Measurements from ENCODE around the gene RALB.
A peak's percentile ranks its signal among the peaks of the same experiment; 100 is the strongest.
"Not testable (repeated sequence)": the region's sequence is repeated elsewhere in the genome, so short reads cannot be mapped to it uniquely, and the experiment has no call there.

Gene RALB

DNA sequence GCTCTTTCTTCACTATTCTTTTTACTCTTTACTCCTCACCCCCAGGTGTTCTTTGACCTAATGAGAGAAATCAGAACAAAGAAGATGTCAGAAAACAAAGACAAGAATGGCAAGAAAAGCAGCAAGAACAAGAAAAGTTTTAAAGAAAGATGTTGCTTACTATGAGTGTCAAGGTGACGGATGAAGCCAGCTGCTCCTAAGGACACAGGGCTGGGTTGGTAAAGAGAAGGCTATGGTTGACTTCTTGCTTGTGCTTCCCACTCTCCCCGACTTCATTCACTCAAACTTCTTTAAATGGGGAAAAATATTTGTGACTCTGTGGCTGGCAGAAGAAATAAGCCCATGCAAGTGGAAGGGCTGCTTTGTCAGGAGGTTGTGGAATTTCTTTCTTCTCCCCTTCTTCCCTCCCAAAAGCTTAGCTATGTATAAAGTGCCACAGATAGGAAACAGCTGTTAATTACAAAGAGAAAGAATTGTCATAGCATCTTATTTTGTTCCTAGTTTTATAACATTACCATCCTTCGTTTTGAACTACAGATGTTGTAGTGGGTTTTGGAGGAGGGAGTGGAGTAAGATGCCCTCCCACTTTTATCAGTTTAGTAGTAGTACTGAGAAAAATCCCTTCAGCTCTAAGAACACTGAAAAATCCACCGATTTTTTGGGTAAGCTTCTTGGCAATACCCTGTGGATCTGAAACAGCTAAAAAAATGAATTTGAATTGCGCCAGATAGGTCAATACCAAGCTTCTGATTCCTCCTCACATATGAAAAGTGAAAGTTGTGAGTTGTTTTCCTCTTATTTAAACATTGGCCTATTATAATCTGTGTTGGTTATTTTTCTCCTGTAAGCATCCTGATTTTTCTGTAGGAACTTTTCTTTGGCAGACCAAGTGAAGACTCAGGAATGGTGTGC, 40.7 kb downstream of the RALB start:
- DNase-seq (ENCODE audit: low read depth): no peak

DNA sequence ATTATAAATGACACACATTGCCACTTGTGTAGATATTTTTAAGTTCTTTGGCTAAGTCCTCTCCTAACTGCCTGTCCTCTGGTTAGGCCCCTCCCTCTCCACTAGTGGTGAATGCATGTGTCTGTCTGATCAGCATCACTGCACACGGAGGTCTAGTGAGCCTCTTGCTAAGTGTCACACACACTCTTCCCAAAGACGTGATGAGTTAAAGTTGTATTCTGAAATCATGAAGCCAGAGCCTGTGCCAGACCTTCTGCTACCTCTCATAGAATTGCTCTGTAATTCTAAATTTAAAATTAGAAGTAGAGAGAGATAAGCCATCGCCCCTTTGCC, 41.3 kb downstream of the RALB start:
- DNase-seq (ENCODE audit: low read depth): no peak

DNA sequence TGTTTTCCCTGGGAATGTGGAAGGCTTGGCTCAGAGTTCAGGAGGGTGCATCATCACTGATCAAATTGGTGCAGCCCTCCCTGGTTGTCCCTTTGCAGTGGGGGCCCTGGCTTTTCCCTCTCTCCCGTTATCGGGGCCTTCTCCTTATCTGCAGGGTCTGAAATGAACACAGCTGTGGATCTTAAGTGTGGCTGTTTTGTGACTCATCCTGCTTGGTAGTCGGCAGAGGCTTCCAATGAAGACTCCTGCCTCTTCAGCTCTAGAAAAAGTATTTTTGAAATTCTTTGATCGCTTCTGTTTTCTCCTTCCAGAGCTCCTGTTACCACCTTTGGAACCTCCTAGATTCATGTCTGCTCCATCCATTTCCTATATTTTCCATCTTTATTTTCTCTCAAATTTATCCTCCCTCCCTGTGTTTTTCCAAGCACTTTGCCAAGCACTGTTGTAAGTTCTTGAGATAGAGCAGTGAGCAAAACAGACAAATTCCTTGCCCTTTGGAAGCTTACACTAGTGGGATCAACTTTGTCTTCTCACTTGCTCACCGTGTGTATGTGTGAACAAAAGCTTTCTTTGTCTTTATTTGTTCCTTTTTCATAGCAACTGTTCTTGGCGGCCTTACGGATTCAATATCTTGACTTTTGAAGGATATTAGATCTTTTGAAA, 45.7 kb downstream of the RALB start:
- no peak for DNase-seq (ENCODE audit: low read depth)

DNA sequence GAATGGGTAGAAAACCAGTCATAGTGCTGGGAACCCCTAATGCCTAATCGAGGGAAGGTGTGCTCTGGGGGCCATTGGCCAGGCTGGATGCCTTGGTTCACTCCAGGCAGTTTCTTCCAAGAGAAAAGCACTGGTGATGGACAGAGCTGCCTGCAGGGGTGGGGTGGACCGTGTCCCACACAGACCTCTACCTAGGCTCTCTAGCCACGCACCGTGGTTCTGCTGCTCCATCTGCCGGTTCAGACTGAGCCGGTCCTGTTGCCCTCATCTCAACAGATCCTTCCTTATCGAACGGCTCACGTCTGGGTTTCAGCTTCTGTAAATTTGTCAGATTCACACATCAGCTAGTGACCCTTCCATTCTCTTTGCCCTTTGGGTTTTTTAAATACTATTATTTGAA, 46.4 kb downstream of the RALB start:
- no peak for DNase-seq (ENCODE audit: low read depth)

DNA sequence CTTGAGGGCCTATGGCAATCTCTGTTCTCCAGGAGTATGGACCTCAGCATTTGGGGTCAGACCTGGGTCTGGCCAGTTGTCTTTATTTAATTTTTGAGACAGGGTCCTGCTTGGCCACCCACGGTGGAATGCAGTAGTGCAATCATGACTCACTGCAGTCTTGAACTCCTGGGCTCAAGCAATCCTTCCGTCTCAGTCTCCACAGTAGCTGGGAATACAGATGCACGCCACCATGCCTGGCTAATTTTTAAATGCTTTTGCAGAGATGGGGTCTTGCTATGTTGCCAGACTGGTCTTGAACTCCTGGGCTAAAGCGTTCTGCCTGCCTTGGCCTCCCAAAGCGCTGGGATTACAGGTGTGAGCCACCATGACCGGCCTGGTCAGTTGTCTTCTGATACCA, 46.9 kb downstream of the RALB start:
- no peak for DNase-seq (ENCODE audit: low read depth)

DNA sequence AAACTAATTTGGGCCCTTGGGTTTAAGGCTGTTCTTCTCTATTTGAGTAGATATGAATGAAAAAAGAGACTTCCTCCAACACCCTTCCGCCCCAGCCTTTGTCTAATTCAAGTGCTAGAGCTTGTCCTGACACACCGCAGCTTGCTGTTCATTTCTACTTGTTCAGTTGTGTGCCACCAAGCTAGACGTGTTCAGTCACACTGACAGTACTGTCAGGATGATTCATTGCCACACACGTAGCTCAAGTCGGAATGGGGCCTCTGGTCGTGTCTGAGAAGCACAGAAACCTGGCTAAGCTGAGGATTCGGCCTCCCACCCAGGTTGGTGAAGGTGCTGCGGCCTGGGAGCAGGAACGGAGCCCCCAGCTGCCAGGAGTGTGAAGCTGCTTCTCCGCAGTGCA, 47.7 kb downstream of the RALB start:
- no peak for DNase-seq (ENCODE audit: low read depth)

DNA sequence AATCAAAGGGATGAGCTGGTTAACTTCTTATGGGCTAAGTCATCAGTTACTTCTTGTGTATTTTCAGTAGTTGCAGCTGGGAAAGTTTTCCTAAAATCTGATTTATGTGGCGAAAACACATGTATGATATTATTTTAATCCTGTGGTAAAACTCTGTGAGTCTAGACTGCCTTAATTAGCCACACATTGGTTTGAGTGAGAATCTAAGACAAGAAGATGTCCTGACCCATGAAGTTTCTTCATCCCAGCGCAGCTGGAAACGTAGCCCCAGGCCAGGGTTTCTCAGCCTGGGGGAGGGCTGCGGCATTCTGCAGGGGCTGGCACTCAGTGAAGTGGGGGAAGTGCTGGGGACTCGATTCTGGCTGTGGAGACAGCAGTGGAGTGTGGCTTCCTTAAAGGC, 48.6 kb downstream of the RALB start:
- no peak for DNase-seq (ENCODE audit: low read depth)

DNA sequence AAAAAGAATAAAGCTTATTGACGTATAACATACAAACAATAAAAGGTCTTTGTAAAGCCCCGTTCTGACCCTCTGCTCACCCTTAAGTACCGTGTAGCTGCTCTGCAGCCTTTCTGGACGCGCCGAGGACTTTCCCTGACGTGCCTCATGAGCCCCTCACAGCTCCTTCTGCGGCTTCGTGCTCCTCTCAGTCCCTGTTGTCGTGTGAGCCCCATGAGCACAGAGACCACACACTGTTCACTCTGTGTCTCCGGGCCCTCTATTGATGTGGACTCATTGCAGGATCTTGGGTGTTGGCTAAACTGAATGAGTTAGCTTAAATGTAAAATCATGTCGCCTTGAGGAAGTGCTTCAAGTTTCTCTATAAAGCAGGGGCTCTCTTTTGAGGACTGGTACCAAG, 49.6 kb downstream of the RALB start:
- no peak for DNase-seq (ENCODE audit: low read depth)

DNA sequence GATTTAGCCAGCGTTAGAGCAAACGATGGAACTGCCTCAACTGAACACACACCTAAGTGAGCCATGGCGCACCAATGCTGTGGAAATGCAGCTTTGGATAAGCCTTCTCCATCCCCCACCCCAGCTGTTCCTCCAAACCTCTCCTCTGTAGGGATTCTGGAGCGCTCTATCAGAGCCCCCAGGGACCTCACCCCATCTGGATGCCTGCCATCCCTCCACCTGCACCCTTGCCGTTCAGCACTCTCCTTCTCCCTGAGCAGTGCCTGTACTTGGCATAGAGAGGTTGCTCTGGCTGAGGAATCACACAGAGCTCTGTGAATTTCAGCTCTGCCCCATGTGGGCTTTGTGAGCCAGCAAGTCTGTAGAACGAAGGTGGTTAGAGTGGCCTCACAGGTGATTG, 50.5 kb downstream of the RALB start:
- DNase-seq (ENCODE audit: low read depth): no peak

DNA sequence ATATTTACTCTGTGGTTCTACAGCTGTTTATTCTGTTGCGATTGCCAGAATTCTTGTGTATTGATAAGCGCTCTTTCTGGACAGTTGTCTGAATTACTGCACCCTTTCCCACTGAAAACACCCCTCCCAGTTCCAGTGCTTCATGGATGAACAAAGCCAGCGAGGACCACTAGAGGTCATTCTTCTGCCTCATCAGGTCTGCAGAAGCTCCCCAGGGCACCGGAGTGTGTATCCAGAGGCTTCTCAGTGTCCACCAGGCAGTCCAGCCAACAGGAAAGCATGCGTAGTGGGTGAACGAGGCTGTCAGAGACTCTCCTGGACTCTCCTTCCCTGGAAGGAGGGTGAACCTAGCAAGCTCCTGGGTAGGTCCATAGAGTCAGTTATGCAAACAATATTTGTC, 52.6 kb downstream of the RALB start:
- no peak for DNase-seq (ENCODE audit: low read depth)

DNA sequence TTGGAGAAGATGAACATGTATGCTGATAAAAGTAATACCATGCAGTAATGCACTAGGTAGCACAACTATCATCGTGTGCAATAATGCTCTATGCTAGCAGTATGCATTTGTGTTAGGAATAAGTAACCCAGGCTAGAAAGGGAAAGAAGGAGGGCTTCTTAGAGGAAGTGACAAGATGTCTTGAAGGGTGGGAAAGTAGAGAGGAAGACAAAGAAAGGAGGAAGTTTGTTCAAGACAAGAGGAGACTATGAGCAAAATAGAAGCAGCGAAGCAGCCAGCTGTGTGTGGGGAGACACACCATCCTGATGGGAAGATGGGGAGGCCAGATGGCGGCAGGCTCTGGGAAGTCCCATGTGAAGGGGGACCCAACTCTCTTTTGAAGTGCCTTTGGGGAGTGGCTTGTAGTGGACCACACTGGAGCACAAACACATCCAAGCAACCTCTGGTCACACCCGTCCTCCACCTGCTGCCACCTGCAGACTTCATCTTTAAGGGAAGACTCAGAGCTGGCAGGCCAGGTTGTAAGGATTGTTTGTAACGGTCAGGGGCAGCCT, 53.4 kb downstream of the RALB start:
- DNase-seq (ENCODE audit: low read depth): no peak

DNA sequence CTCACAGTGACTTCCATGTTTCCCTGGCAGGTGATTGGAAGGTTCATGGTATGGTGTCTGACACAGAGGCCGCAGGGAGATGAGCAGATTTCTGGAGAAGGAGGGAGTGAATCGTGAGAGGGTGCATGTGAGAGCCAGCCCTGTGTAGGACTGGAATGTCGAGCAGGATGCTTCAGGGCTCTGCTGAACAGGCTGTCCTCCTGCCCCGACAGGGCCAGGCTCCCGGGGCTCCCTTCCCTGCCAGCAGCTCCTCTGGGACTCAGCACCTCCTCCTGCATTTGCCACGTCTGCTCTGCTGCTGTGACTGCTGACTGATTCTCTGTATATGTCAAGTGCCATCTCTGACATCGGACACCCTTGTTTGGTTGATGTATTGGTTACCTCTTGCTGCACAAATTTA, 54.8 kb downstream of the RALB start:
- DNase-seq (ENCODE audit: low read depth): no peak

DNA sequence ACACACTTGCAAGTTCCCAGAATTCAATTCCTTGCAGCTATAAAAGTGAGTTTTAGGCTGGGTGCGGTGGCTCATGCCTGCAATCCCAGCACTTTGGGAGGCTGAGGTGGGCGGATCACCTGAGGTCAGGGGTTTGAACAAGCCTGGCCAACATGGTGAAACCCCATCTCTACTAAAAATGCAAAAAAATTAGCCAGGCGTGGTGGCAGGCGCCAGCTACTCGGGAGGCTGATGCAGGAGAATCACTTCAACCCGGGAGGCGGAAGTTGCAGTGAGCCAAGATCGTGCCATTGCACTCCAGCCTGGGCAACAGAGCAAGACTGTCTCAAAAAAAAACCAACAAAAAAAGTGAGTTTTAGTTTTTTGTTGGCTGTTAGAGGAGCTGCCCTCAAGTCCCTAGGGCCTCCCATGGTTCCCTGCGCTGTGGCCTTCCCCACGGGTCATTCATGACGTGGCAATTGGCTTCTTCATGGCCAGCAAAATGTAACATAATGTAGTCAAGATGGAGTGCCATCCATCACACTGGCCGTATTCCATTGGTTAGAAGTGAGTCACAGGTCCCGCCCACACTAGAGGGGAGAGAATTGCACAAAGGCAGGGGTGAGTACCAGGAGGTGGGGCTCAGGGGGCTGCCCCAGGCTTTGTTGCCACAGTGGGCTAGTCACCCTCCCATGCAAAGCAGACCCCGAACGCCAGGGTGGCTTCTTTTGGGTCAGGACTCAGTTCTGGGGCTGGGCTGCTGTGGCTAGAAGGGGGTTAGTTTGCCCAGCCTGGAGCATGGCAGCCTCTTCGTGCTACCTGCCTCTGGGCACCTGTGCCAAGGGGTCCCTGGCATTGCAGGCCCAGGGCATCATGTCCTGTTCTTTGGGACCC, 55.6 kb downstream of the RALB start:
- no peak for DNase-seq (ENCODE audit: low read depth)

DNA sequence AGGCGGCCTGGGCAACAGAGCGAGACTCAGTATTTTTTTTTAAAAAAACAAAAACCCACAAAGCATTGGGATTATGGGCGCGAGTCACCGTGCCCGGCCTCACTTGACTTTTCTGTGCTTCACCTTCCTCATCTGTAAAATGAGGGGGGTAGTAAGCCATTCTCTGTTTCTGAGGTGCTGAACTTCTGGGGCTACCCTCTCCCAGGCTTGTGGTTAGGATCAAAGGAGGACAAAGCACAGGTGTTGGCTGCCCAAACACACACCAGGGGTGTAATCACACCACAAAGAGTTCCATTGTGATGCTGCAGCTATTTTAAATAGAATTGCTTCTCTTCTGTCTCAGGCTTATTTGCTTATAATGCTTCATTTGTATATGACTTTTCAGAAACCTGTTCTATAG, 57.5 kb downstream of the RALB start:
- no peak for DNase-seq (ENCODE audit: low read depth)

DNA sequence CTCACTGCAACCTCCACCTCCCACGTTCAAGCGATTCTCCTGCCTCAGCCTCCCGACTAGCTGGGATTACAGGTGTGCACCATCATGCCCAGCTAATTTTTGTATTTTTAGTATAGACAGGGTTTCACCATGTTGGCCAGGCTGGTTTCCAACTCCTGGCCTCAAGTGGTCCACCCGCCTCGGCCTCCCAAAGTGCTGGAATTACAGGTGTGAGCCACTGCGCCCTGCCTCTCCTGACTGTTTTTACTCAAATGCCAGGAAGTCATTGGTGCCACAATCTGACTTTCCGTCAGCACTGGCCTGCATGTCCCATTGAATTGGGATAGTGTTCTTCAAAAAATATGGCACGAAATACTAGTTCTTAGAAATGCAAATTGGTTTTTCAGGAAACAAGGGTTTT, 58.2 kb downstream of the RALB start:
- DNase-seq (ENCODE audit: low read depth): not testable (repeated sequence)

DNA sequence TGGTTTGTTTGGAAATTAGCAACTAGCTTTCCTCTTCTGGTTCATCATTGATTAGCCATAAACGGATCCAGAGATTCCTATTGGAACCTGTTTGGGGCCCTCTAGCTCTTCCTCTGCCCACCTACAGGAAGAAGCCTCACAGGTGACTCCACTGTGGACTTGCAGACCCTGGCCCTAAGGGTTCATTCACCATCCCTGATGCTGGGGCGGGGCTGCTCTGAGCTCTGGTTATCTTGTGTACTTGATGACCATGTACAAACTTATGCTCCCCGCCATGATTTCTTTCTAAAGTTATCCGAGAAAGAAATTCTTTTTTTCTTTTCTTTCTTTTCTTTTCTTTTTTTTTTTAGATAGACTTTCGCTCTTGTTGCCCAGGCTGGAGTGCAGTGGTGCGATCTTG, 59.4 kb downstream of the RALB start:
- no peak for DNase-seq (ENCODE audit: low read depth)

DNA sequence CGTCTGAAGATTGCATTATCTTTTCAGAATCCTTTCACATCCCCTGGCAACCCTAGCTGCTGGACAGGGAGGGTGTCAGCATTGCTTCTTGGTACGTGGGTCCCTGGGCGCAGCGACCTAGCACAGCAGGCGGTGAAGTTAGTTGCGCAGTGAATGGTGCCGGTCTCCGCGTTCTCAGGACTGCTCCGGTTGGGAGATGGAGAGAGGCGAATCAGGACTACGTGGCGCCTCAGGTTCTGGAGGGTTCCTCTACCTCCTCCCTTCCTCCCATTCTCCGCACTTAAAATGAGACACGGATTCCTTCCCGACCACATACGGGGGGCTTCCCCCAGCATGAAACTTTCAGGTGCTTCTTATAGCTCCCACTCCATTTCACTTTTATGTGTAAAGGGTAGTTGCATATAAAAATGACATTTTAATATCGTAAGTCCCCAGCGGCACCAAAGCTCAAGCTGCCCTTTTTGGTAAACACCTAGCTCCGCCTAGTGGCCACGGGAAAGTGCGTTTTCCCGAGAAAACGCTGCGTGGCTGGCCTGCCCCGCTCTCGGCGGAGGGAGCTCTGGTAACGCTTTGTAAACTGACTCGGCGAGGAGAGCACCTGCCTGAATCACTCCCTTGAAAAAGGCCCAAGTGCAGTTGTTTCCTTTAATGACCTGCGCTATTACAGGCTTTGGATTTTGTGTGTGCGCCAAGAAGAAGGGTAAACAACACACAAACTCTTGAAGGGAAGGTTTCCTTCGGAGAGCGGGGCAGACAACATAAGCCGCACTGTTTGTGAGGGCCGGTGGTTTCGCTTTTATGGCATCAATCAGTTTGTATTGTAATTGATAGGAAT, 60.4 kb downstream of the RALB start:
- DNase-seq (ENCODE audit: low read depth): peak; percentile 65

DNA sequence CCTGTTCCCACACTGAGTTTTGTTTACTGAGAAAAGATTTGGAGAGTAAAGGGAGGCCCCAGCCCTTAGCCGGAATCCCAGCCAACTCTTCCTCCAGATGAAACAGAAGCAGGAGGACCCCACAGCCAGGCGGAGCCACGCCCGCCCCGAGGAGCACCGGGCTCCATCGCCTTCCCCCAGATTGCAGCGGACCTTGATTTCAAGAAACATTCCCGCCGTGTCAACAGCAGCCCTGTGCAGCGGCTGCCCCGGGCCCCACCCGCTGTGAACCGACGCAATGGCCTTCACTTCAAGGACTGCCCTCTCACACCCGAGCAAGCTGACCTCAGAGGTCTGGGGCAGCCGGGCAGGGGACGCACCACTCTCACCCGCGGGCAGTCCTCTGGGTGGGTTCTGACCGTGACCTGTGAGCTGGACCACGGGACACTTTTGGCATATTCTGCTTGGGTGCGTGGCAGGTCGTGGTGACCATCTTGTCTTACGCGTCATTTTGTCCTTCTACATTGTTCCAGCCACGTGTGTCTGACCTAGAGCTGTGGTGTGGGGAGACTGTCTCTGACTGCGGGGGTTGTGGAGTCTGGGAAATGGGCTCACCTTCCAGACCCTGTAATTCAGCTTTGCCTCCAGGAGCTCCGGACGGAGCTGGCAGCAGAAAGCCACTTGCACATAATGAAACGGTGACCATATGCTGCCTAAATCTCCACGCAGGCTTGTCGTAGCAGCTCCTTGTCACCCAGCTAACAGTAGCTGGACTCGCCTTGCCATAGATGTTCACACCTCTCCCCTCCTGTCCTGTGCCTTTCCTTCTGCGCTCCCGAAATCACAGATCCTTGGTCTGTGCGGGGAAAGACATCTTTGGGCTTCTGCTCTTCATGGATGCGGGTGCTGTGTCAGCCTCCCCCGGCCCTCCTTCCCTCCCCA, 61.3 kb downstream of the RALB start:
- no peak for DNase-seq (ENCODE audit: low read depth)

DNA sequence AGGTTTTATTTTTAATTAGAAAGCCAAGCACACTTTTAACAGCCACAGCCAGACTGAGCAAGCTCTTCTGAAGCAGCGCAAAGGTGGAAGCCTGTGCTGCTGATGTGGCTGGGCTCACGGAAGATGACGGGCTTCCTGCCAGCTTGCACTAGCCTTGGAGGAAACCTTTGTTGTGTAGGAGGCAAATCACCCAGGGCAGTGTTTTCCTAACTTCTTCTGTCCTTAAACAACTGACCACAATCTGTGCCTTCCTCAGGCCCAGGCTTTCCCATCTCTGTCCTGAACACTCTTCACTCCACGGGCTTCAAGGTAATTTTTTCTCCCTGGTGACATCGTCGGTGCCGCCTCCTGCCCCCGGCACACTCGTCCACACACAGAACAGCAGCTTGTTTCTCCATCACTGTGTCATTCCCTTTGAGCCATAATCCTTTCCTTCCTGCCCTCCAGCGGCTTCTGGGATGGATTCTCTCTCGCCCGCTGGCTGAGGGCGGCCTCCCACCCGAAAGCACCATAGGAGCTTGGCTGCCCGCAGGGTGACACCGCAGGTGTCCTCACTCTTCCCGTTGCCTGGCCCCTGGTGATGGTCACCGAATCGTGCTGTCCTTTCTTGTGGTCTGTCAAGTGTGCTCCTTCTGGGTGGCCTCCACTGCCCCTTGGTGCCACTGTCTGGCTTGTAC, 62.2 kb downstream of the RALB start:
- DNase-seq (ENCODE audit: low read depth): no peak

Measured in HS-27A (cell line).